COLO829 (cell line): Measurements from ENCODE around the gene CFL2.
A peak's percentile ranks its signal among the peaks of the same experiment; 100 is the strongest.
"Not testable (repeated sequence)": the region's sequence is repeated elsewhere in the genome, so short reads cannot be mapped to it uniquely, and the experiment has no call there.

ENCODE experiments used
- DNase-seq: peaks from one replicate; pipeline ENCODE4 v3.0.0; 2012; ENCODE audit warnings: low spot score

CFL2 gene

GRCh38 chr14:34714320-34715126 is at the start of gene CFL2:
CFL2 (minus strand) TSS chr14:34714593; CDS start chr14:34714540, 53 bp downstream.
- DNase-seq = peak; percentile 72

- no peak for DNase-seq
These were observed 40.8 kb upstream of the CFL2 start for GRCh38 chr14:34755215-34755614.

- no peak for DNase-seq
These were observed 40.3 kb upstream of the CFL2 start for GRCh38 chr14:34754687-34755086.

GRCh38 chr14:34750670-34751069 is 36.3 kb upstream of the CFL2 start:
- no peak for DNase-seq

- no peak for DNase-seq
These were observed 35.8 kb upstream of the CFL2 start for GRCh38 chr14:34750233-34750632.

GRCh38 chr14:34749408-34749807 is 35.0 kb upstream of the CFL2 start:
- DNase-seq = no peak

GRCh38 chr14:34742270-34743115 is 28.1 kb upstream of the CFL2 start:
- DNase-seq = no peak

- DNase-seq = no peak
These were observed 27.4 kb upstream of the CFL2 start for GRCh38 chr14:34741840-34742239.

- not testable (repeated sequence) for DNase-seq
These were observed 25.7 kb upstream of the CFL2 start for GRCh38 chr14:34740139-34740538.

- not testable (repeated sequence) for DNase-seq
These were observed 22.7 kb upstream of the CFL2 start for GRCh38 chr14:34737079-34737478.

- DNase-seq = no peak
These were observed 18.9 kb upstream of the CFL2 start for GRCh38 chr14:34733245-34733644.

- no peak for DNase-seq
These were observed 18.4 kb upstream of the CFL2 start for GRCh38 chr14:34732802-34733201.

- DNase-seq = no peak
These were observed 9.5 kb upstream of the CFL2 start for GRCh38 chr14:34723867-34724266.

GRCh38 chr14:34722723-34723545 is 8.5 kb upstream of the CFL2 start:
- DNase-seq = peak; percentile 69

- no peak for DNase-seq
These were observed 6.7 kb upstream of the CFL2 start for GRCh38 chr14:34721129-34721528.

- no peak for DNase-seq
These were observed 4.4 kb upstream of the CFL2 start for GRCh38 chr14:34718750-34719304.

GRCh38 chr14:34715127-34715863 is 902 bp upstream of the CFL2 start:
- no peak for DNase-seq

GRCh38 chr14:34713681-34714319 is 593 bp downstream of the CFL2 start:
- no peak for DNase-seq

- DNase-seq = no peak
These were observed 1.2 kb downstream of the CFL2 start for GRCh38 chr14:34713122-34713680.
